Measurements from ENCODE around the gene SAMM50.

GRCh38 chr22:44039566-44040171, 84.4 kb downstream of the SAMM50 start:
- TF ChIP-seq CTCF (IDR thresholded peaks at IDR 0.05) (no peak), POLR2A (IDR thresholded peaks at IDR 0.05) (no peak)

Measured in thyroid gland (tissue), 4 donors.